NCI-H1436 (cell line): Measurements from ENCODE around the gene MT1F.
"Not testable (repeated sequence)": the region's sequence is repeated elsewhere in the genome, so short reads cannot be mapped to it uniquely, and the experiment has no call there.

Source experiments
- DNase-seq: peaks from one replicate; lab custom pipeline; 2025; lab: John Stamatoyannopoulos, UW

Gene MT1F

DNA sequence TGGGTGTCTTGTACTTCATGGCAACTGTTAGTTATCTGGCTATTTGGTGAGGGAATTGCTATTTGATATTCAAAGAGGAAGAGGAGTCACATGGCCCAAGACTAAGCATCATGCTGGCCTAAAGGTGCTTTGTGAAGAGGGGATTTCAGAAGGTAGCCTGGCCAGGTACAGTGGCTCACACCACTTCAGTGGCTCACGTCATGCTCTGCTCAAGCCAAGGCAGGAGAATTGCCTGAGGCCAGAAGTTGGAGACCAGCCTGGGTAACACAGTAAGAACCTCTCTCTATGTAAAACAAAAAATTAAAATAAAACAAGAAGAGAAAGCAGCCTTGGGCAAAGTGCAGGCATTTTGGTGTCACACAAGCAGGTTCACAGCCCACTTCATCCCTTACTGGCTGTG is 12.4 kb upstream of the MT1F start:
- DNase-seq: no peak

- DNase-seq: no peak
Measured at GRCh38 chr16:56645838-56646237, 11.9 kb upstream of the MT1F start.

GRCh38 chr16:56647641-56648431 is 9.9 kb upstream of the MT1F start:
- no peak for DNase-seq

- no peak for DNase-seq
Measured at GRCh38 chr16:56649271-56649670, 8.5 kb upstream of the MT1F start.

DNA sequence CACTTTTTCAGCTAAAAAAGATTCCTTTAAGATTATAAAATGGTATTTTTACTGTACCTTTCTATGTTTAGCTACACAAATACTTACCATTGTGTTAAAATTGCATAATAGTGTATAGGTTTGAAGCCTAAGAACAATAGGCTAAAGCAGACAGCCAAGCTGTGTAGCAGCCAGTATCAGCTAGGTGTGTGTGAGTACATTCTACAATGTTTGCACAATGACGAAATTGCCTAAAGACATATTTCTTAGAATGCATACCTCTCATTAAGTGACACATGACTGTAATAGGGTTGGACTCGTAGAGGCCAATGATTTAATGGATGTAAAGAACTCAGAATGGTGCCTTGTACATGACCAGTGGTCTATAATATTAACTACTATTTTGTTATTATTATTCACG is 7.9 kb upstream of the MT1F start:
- DNase-seq: no peak

GRCh38 chr16:56651586-56651985 is 6.2 kb upstream of the MT1F start, which contains the start of gene MT1B:
Gene MT1B, plus strand, starts transcription at chr16:56651886. Its CDS starts 68 bp downstream, at chr16:56651954.
- no peak for DNase-seq

- no peak for DNase-seq
Measured at GRCh38 chr16:56652600-56652999, 5.2 kb upstream of the MT1F start.

- no peak for DNase-seq
Measured at GRCh38 chr16:56653218-56653617, 4.5 kb upstream of the MT1F start.

DNA sequence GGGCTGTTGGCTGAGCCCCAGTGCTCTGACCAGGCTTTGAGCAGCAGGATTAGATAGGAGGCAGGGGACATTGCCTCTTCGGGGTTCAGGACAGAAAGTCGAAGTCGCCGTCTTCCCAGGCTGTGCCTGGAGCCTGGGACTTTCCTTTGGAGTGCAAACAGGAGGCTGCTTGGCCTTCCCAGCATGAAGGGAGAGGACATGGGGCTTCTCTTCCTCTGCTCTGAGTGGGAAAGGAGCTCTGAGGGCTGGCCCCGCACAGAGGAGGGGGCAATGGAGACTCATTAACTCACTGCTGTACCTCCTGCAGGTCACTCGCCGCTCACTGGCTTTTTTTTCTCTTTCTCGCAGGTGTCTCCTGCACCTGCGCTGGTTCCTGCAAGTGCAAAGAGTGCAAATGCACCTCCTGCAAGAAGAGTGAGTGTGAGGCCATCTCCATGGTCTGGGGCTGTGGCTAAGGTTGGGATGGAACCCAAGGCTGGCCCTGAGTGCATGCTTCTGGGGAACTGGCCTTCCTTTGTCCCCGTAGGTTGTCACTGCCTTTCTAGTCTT is 642 bp downstream of the MT1F start:
- DNase-seq: no peak

DNA sequence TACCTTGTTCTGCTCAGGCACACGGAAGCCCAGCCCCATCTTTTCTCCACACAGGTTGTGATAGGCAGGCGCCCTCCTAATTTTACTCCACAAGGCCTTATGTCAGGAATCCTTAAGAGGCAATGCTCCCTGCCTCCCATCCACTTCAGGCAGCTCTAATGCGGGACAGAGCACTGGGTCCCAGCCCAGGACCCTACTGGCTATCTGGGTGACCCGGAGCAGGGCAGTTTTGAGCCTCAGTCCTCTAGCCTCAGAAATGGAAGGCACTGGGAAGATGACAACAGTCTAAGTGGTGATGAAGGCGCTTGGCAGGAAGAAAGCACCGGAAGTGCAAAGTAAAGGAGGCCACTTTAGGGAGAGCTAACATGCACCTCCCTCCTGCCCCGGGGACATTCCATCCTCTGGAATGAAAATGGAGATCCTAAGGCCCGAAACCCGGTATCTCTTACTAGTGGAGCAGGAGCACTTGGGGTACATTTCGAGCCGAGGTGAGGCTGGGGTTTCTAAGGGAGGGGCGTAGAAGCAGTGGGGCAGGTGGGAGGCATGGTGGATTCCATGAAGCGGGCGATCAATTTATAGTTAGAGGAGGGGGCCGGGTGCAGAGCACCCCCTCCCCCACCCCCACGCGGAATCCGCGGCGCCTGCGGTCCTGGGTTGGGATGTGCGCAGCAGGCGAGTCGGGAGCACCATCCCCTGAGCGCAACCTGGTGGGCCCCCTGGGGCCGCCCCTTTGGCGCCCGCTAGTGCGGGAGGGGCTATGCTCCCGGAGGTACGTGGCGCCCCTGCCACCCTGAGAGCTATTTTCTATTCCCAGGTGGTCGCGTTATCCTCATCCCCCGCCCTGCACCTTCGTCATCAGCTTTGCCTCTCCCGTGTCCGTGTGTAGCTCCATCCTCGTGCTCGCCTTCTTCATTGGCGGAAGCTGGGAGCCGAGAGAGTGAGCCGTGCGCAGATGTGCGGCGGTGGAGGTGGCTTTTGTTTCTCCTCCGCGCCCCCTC is 4.9 kb downstream of the MT1F start:
- peak; percentile 14 for DNase-seq

DNA sequence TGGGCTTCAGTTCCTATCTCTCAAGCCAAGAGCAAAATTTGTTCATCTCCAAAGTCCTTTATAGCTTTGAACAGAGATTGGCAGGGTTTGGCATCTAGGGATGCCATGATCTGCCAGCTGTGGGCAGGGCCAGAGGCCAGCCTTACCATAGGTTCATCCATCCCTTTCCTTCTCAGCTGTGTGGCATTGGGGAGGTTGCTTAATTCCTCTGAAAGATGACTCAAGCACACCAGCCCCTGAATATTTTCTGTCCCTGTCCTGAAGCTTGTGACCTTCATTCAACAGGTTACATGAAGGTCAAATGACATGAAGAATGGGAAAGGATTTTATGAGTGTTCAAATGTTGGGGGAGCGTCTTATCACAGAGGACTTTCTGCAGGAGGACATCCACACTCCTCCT is 6.7 kb downstream of the MT1F start:
- no peak for DNase-seq

- not testable (repeated sequence) for DNase-seq
Measured at GRCh38 chr16:56665286-56666261, 7.8 kb downstream of the MT1F start.

- peak; percentile 28 for DNase-seq
Measured at GRCh38 chr16:56667581-56668571, 10.1 kb downstream of the MT1F start, which contains the start of gene MT1G. Gene MT1G, minus strand, starts transcription at chr16:56668065. Its CDS starts 72 bp downstream, at chr16:56667993.

DNA sequence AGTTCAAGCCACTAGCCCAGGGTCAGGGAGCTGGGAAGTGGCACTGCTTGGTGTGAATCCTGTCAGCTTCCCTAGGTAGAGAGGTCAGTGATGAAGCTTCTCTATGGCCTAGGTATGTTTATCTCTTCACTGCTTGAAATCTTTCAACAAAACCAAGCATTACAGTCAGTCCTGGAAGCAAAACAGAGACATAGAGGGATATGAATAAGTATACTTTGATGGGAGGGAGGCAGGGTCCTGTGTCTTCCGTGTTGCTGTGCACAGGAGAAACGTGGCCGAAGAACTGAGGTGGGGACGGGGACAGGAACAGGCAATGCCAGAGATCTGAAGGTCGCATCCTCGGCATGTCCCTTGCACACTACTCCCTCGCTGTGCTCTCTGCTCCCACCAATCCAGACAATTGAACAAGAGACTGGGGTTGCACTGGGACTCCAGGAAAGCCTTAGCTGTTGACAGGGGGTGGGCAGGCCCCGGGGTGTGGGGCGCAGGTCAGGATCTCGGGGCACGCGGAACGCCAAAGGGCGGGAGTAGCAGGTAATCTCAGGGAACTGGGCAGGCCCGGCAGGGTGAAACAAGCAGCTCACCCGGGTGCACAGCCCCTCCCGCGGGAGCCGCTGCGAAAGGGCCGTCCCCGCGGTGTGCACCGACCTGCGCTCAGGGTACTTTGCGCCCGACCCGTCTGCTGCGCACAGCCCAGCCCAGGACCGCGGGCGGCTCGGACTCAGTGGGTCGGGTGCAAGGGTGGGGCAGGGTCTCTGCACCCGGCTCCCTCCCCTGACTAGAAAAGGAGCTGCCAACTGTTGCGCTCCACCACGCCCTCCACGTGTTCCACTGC is 11.5 kb downstream of the MT1F start, which contains the start of gene MT1H:
TSS of gene MT1H (plus strand) at position 810 of the 835 bp plus-strand sequence. CDS start 71 bp downstream, outside the sequence.
- DNase-seq: no peak

DNA sequence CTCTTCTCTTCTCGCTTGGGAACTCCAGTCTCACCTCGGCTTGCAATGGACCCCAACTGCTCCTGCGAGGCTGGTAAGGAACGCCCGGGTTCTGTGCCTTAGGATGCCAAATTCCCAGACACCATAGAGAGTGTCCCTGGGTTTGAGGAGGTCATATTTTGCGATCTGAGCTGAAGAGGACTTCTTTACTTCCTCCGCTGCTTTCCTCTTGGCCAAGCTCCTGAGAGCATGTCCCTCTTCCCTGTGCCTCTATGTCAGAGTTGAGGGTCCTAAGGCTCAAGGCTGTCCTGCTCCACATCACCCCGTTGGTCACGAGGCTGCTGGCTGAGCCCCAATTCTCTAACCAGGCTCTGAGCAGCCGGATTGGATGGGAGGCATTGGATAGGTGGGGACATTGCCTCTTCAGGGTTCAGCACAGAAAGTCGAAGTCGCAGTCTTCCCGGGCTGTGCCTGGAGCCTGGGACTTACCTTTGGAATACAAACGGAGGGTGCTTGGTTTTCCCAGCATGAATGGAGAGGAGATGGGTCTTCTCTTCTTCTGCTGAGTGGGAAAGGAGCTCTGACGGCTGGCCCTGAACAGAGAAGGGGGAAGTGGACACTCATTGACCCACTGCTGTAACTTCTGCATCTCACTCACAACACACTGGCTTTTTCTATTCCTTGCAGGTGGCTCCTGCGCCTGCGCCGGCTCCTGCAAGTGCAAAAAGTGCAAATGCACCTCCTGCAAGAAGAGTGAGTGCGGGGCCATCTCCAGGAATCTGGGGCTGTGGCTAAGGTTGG is 12.3 kb downstream of the MT1F start:
- no peak for DNase-seq

DNA sequence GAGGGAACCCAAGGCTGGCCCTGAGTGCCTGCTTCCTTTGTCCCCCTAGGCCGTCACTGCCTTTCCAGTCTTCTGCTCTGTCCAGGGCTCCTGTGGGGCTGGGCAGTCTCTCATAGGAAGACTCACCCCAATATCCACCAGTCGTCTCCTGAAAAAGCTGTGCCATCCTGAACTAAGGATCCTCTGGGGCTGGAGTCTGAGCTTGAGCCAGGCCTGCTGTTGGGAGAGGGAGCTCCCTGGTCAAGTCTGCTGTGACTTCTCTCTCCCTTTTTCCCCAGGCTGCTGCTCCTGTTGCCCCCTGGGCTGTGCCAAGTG is 12.8 kb downstream of the MT1F start:
- no peak for DNase-seq

DNA sequence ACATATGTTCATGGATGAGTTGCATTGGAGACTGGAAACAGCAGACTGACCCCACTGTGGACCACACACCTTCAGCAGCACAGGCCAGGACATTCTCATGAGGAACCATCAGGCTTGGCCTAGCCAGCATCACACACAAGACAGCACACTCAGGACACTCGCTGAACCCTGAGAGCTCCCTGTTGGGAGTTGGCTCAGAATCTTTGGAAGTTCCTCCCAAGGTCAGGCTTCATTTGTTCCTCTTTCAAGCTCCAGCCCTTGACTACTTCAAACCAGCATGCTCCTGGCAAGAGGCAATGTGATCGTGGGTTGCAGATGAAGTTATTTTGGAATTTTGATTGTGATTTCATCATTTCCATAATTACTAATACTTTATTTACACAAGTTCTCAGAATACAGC is 13.9 kb downstream of the MT1F start:
- not testable (repeated sequence) for DNase-seq

- DNase-seq: not testable (repeated sequence)
Measured at GRCh38 chr16:56672171-56672570, 14.4 kb downstream of the MT1F start.
